ENCODE results near the gene STARD6.

DNA sequence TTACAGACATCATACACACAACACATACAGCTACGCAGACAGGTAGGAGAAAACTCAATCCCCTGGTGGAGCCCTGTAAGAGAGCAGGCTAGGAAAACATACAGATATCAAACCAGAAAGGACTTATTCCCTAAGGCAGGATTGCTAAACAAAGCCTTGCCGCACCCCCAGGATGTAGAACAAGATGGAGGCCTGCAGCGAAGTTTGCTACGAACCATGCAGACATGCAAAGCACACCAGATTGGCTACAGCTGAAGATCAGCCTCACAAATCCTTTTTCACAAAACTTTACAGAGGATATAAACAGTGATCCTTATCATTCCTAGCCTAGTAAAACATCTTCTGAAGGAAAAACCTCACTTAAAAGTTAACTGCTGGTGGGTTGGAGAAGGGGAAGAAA, 28.4 kb upstream of the STARD6 start:
- no peak for TF ChIP-seq POLR2AphosphoS5 (IDR thresholded peaks at IDR 0.05; ENCODE audit: low read depth, low read length)
- TF ChIP-seq TAF1 (IDR thresholded peaks at IDR 0.05; ENCODE audit: low read depth, low read length): no peak

Measured in GM12891 (cell line).